ENCODE measurements around the gene NUMBL. TPM values are rescaled to one million over a fixed set of nuclear protein-coding genes. Genes with fewer than 3 reads are reported as not detected.

The NUMBL gene
- total RNA-seq, 2 experiments from 2014 or later, result 4.8 to 5.8 TPM

- no peaks in the 10 kb centered on the region for H3K9me3 Mint-ChIP-seq
- no peaks in the 10 kb centered on the region for H3K27me3 Mint-ChIP-seq
- H3K36me3 Mint-ChIP-seq (ENCODE audit: low read depth), result peaks cover 3% of the 10 kb centered on the region
- no peak overlapping the region for H3K4me3 Mint-ChIP-seq
- POLR2A ChIA-PET, result interaction anchor here (1.2 kb wide), 1 partner anchor 30 kb away, joined by 4 read pairs; no protein-coding TSS in a partner anchor
- CTCF ChIA-PET, result interaction anchor here (0.5 kb wide), 1 partner anchor 1175 kb away, joined by 3 read pairs; no protein-coding TSS in a partner anchor
- H3K4me1 Mint-ChIP-seq, result peaks cover 2% of the 10 kb centered on the region
- no peak for DNase-seq
- H3K27ac Mint-ChIP-seq, result no peak overlapping the region
Observed at GRCh38 chr19:40693150-40693788, 2.8 kb upstream of the NUMBL start.

DNA sequence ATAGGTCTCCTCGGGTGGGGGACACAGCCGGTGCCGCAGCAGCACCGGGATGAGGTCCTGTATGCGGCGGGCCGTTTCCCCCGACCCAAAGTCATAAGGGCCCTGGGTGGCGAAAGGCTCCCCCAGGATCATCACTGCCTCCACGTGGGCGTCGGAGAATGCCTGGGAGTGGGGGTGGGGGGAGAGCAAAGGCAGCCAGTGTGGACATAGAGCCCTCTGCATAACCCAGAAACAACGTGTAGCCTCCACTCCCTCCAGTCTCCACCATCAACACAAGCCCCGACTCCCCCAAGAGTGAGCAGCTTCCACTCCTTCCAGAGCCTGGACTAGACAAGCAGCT lies 1.7 kb upstream of the NUMBL start:
- Mint-ChIP-seq H3K4me3 (no peak overlapping the region), H3K27ac (no peak overlapping the region), H3K27me3 (no peaks in the 10 kb centered on the region), H3K36me3 (ENCODE audit: low read depth) (no peaks in the 10 kb centered on the region), H3K4me1 (peaks cover 2% of the 10 kb centered on the region), H3K9me3 (no peaks in the 10 kb centered on the region)
- no peak for DNase-seq
- ChIA-PET POLR2A (interaction anchor here (1.2 kb wide), 1 partner anchor 58 kb away, joined by 7 read pairs; the partner anchor contains the start of gene ACTMAP), CTCF (interaction anchor here (0.6 kb wide), 1 partner anchor 552 kb away, joined by 3 read pairs; no protein-coding TSS in a partner anchor)

DNA sequence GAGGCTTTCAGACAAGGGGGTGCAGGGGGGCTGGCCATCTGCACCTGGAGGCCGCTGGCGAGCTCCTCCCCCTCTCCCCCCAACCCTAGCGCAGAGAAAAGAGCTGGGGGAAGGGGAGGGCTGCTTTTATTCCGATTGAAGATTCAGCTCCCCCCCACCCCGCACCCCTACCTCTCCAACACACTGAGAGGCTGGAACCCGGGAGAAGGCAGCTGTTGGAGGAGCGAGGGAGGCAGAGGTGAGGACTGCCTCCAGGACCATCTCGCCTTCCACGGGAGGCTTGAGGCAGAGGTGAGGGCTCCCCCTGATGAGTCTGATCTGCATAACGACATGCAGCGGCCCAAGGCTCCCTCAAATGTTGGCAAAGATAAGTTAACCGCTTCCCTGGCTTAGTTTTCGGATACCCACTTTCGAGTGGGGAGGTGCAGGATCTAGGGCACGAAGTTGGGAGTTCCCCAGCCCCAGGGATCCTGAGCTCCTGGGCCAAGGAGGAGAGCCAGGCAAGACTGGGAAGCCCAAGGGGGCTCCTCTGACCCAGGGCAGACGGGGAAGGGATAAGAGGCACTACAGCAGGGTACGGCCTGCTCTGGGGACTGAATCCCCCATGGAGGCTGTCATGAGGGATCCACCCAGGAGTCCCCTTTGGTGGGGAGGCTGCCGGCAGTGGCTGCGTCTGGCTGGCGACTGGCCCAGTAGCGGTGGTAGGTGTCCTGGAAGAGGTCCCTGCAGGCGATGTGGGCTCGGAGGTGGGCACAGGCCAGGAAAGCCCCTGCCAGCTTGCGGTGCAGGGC lies 1.2 kb upstream of the NUMBL start:
- Mint-ChIP-seq H3K27me3 (no peaks in the 10 kb centered on the region), H3K4me3 (no peak overlapping the region), H3K9me3 (no peaks in the 10 kb centered on the region), H3K36me3 (ENCODE audit: low read depth) (no peaks in the 10 kb centered on the region), H3K4me1 (peaks cover 2% of the 10 kb centered on the region), H3K27ac (no peak overlapping the region)
- ChIA-PET POLR2A (interaction anchor here (0.7 to 1.9 kb wide), 5 partner anchors 8 to 571 kb away, joined by 3 to 11 read pairs (median 7); partner anchors contain the start of genes ACTMAP, COQ8B, ITPKC and RAB4B), CTCF (interaction anchor here (0.6 to 1.3 kb wide), 2 partner anchors 59 to 553 kb away, joined by 3 read pairs; partner anchors contain the start of gene ACTMAP)
- no peak for DNase-seq

GRCh38 chr19:40690693-40691420 lies 406 bp upstream of the NUMBL start:
- CTCF ChIA-PET, result interaction anchor here (1.3 kb wide), 1 partner anchor 60 kb away, joined by 3 read pairs; the partner anchor contains the start of gene ACTMAP
- Mint-ChIP-seq H3K4me3 (peak overlapping the region; percentile 78), H3K36me3 (ENCODE audit: low read depth) (no peaks in the 10 kb centered on the region), H3K9me3 (no peaks in the 10 kb centered on the region), H3K27ac (peak overlapping the region; percentile 56), H3K4me1 (peaks cover 2% of the 10 kb centered on the region), H3K27me3 (no peaks in the 10 kb centered on the region)
- POLR2A ChIA-PET, result interaction anchor here (0.7 to 1.9 kb wide), 6 partner anchors 9 to 571 kb away, joined by 3 to 11 read pairs (median 6); partner anchors contain the start of genes ACTMAP, COQ8B, ITPKC and RAB4B
- DNase-seq, result peak; percentile 90

GRCh38 chr19:40689339-40690049 lies 957 bp downstream of the NUMBL start:
- peaks cover 6% of the 10 kb centered on the region for H3K36me3 Mint-ChIP-seq (ENCODE audit: low read depth)

GRCh38 chr19:40688987-40689338 lies 1.5 kb downstream of the NUMBL start:
- Mint-ChIP-seq H3K27me3 (no peaks in the 10 kb centered on the region), H3K9me3 (no peaks in the 10 kb centered on the region), H3K27ac (no peak overlapping the region), H3K4me1 (peaks cover 2% of the 10 kb centered on the region), H3K36me3 (ENCODE audit: low read depth) (peaks cover 6% of the 10 kb centered on the region), H3K4me3 (no peak overlapping the region)
- POLR2A ChIA-PET, result no interaction called here
- no peak for DNase-seq
- CTCF ChIA-PET, result no interaction called here

More at GRCh38 chr19:40689339-40690049, 957 bp downstream of the NUMBL start:
- Mint-ChIP-seq H3K27ac (no peak overlapping the region), H3K27me3 (no peaks in the 10 kb centered on the region), H3K9me3 (no peaks in the 10 kb centered on the region), H3K4me3 (no peak overlapping the region), H3K4me1 (peaks cover 2% of the 10 kb centered on the region)
- ChIA-PET POLR2A (no interaction called here), CTCF (no interaction called here)
- no peak for DNase-seq

- H3K36me3 Mint-ChIP-seq (ENCODE audit: low read depth), result peaks cover 6% of the 10 kb centered on the region
- H3K27me3 Mint-ChIP-seq, result no peaks in the 10 kb centered on the region
- H3K4me3 Mint-ChIP-seq, result no peak overlapping the region
- H3K9me3 Mint-ChIP-seq, result no peaks in the 10 kb centered on the region
- H3K4me1 Mint-ChIP-seq, result peaks cover 2% of the 10 kb centered on the region
- CTCF ChIA-PET, result no interaction called here
- H3K27ac Mint-ChIP-seq, result no peak overlapping the region
- POLR2A ChIA-PET, result no interaction called here
- DNase-seq, result no peak
Observed at GRCh38 chr19:40688309-40688708, 2.1 kb downstream of the NUMBL start.

GRCh38 chr19:40687525-40688016 lies 2.9 kb downstream of the NUMBL start:
- no peak overlapping the region for H3K4me3 Mint-ChIP-seq
- DNase-seq, result no peak
- ChIA-PET CTCF (no interaction called here), POLR2A (no interaction called here)
- H3K4me1 Mint-ChIP-seq, result peaks cover 2% of the 10 kb centered on the region
- H3K27me3 Mint-ChIP-seq, result no peaks in the 10 kb centered on the region
- H3K27ac Mint-ChIP-seq, result no peak overlapping the region
- no peaks in the 10 kb centered on the region for H3K9me3 Mint-ChIP-seq
- H3K36me3 Mint-ChIP-seq (ENCODE audit: low read depth), result peaks cover 6% of the 10 kb centered on the region

GRCh38 chr19:40686882-40687524 lies 3.4 kb downstream of the NUMBL start:
- DNase-seq, result no peak
- no peaks in the 10 kb centered on the region for H3K27me3 Mint-ChIP-seq
- ChIA-PET CTCF (no interaction called here), POLR2A (no interaction called here)
- peaks cover 6% of the 10 kb centered on the region for H3K36me3 Mint-ChIP-seq (ENCODE audit: low read depth)
- H3K9me3 Mint-ChIP-seq, result no peaks in the 10 kb centered on the region
- no peak overlapping the region for H3K27ac Mint-ChIP-seq
- peaks cover 2% of the 10 kb centered on the region for H3K4me1 Mint-ChIP-seq
- H3K4me3 Mint-ChIP-seq, result no peak overlapping the region

DNA sequence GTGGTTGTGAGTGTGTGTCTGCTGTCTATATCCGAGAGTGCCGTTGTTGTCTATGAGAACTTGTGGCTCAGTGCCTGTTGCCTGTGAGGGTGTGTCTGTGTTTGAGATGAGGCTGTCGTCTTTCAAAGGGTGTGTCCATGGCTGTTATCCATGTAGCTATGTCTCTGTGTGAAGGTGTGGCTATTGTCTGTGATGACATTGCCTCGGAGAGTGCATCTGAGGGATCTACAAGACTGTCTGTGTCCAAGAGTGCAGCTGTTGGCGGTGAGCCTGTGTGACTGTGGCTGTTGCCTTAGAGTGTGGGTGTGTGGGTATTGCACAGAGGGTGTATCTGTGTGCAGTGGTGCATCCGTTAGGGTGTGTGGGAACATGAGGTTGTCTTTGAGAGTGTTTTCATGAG lies 4.9 kb downstream of the NUMBL start:
- H3K4me3 Mint-ChIP-seq, result no peak overlapping the region
- ChIA-PET POLR2A (no interaction called here), CTCF (no interaction called here)
- H3K36me3 Mint-ChIP-seq (ENCODE audit: low read depth), result peaks cover 6% of the 10 kb centered on the region
- H3K27ac Mint-ChIP-seq, result no peak overlapping the region
- no peak for DNase-seq
- no peaks in the 10 kb centered on the region for H3K27me3 Mint-ChIP-seq
- no peaks in the 10 kb centered on the region for H3K4me1 Mint-ChIP-seq
- H3K9me3 Mint-ChIP-seq, result no peaks in the 10 kb centered on the region

GRCh38 chr19:40685016-40685526 lies 5.4 kb downstream of the NUMBL start:
- H3K27me3 Mint-ChIP-seq, result no peaks in the 10 kb centered on the region
- no peaks in the 10 kb centered on the region for H3K9me3 Mint-ChIP-seq
- no peak overlapping the region for H3K4me3 Mint-ChIP-seq
- ChIA-PET CTCF (no interaction called here), POLR2A (no interaction called here)
- H3K36me3 Mint-ChIP-seq (ENCODE audit: low read depth), result peaks cover 6% of the 10 kb centered on the region
- H3K27ac Mint-ChIP-seq, result no peak overlapping the region
- no peak for DNase-seq
- H3K4me1 Mint-ChIP-seq, result no peaks in the 10 kb centered on the region

- POLR2A ChIA-PET, result no interaction called here
- peaks cover 6% of the 10 kb centered on the region for H3K36me3 Mint-ChIP-seq (ENCODE audit: low read depth)
- no peak for DNase-seq
- H3K27ac Mint-ChIP-seq, result no peak overlapping the region
- H3K4me1 Mint-ChIP-seq, result no peaks in the 10 kb centered on the region
- no peaks in the 10 kb centered on the region for H3K27me3 Mint-ChIP-seq
- CTCF ChIA-PET, result interaction anchor here (0.6 kb wide), 1 partner anchor 97 kb away, joined by 3 read pairs; no protein-coding TSS in a partner anchor
- no peaks in the 10 kb centered on the region for H3K9me3 Mint-ChIP-seq
- no peak overlapping the region for H3K4me3 Mint-ChIP-seq
Observed at GRCh38 chr19:40684280-40684679, 6.2 kb downstream of the NUMBL start.

Data from activated CD4-positive, alpha-beta memory T cell treated with anti-CD3 and anti-CD28 coated beads, Interleukin-2, amount 10 ng/mL, durations not matched to agents 7 days and 5 days (primary cell).